Stimulated activated CD4-positive, alpha-beta T cell treated with anti-CD3 and anti-CD28 coated beads, Interleukin-2, amount 100 ng/mL, for 4 hours (primary cell): ENCODE measurements around the gene MAGEB10.
"Not testable (repeated sequence)": the region's sequence is repeated elsewhere in the genome, so short reads cannot be mapped to it uniquely, and the experiment has no call there.

Experiments
- DNase-seq: peaks from one replicate; pipeline ENCODE4 v3.0.0-alpha.2; 2020; ENCODE audit warnings: low read depth

MAGEB10 gene

DNA sequence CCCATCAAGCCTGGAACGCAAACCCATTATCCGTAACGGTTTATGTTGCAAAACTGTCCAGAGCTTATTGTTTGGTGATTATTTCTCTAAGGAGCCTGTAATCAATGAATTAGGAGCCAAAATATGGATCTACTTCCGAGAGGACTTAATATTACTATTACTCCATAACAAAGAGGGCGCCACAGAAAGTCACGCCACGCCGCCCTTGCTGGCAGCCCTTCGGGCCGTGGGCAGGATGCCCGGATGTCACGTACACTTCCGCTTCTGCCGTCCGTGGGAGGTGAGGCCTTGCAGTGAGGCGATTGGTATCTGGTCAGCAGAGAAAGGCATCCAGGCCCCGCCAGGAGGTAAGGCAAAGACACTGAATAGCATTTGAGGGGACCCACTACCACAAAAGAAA, at the start of gene MAGEB10:
MAGEB10 (plus strand) TSS at position 301 of the 400 bp plus-strand sequence. CDS start 13,317 bp downstream, outside the sequence.
- no peak for DNase-seq

DNA sequence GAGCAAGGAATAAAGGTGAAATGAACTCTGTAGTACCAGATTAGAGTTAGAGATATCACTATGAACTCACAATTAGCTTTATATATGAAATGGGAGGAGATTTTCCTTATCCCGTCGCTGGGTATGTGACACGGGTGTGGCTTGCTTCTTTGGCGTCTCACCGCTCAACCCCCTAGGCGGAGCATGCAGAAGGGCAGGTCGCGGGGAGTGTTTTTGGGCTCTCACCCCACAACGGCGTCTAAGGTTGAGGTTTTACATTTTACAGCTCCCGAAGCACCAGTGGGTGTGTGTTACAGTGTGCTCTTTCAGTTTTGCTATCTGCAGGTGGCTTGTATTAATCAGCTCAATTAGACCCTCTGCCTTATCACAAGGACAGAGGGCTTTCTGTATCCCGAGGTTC, 42.1 kb upstream of the MAGEB10 start:
- no peak for DNase-seq

DNA sequence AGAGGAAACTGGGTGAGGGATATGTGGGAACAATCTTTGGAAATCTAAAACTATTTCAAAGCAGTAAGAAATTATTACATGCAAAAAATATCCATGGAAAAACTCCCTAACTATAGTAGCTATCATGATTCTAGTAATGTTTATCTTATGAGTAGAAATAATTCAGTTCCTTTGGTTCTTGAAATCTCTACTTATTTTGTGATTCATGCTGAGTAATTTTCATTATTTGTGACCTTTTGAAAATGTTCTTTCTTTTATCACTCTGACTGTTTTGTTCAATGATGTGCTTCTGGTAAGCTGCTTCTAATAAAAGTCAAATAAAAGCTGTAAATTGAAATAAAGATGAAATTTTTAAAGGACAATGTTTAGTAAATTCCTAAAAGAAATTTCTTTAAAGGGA, 40.4 kb upstream of the MAGEB10 start:
- DNase-seq, result no peak

- DNase-seq, result no peak
These were observed 31.8 kb upstream of the MAGEB10 start for GRCh38 chrX:27775984-27776383.

DNA sequence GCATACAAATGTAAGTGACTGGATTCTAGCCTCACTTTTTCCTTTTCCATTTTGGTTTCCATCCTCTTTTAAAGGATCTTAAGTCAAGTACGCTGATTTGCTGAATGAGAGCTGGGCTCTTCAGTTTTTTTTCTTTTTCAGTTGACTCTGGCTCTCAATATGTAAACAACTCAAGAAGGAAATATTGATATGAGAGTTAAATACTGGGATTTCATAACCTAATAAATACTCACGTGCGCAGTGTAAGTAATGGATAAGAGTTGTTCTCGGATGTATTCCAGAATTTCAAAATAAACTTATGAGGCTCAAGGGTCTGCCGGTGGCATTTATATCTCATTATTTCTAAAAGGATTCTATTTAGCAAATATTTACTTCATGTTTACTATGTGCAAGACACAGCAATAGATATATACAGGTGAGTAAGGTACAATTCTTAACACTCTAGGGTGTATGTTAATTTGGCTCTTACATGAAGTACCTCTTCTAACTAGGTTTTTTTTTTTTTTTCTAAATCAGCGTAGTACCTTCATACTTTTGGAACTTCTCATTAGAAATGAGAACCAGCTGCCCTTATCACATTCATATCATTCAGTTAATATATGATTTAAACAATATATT, 11.0 kb upstream of the MAGEB10 start:
- DNase-seq, result no peak

DNA sequence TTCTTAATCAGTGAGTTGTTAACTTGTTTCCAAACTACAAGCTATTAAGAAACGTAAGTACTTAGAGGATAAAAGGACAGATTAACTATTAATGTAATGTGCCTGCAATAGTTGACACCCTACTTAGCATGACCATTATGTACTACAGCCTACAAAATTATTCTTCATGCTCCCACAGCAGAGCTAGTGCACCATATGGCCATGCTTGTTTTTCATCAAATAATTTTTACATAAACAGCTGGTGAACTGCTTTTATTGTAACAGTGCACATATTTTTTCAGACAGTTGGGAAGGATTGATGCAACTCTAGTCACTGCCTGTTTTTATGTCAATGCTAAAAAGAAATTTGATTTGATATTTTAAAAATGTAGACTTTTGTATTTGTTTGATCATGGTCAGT, 10.2 kb upstream of the MAGEB10 start:
- no peak for DNase-seq

- no peak for DNase-seq
These were observed 436 bp downstream of the MAGEB10 start for GRCh38 chrX:27808226-27808625.

GRCh38 chrX:27808991-27809859, 1.4 kb downstream of the MAGEB10 start:
- not testable (repeated sequence) for DNase-seq

DNA sequence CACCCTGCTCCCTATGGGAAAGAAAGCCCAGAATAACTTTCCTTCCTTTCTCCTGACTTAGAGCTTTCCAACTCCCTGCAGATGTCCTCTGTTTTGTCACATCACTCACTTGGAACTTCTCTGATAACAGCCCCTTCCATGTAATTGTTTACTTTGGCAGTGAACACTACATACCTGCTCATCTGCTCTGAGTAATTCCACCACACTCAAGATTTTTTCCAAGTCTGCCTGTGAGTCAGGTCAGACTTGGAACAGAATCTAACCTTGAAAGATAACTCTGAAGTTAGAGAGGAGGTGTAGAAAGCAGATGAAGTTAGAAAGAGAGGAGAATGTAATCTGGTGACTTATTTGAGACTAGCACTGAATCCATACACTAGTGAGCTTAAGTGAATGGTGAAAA, 7.4 kb downstream of the MAGEB10 start:
- no peak for DNase-seq

- no peak for DNase-seq
These were observed 16.0 kb downstream of the MAGEB10 start for GRCh38 chrX:27823812-27824211.

DNA sequence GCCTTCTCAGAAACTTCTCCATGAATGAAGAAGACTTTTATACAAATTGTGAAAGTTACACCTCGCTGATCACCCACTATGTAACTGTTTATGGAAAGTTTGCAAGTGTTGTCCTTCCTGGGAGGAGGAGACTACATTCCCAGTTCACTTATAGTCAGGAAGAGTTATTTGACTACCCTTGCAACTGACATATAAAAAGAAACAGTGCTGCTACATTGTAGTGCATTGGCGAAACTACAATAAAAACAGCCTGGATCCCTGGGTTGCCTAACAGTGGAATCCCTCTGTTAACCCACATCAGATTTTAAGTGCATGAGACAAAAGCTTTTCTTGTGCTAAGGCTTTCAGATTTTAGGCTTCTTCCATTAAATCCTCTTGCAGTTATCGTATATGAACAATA, 30.4 kb downstream of the MAGEB10 start:
- DNase-seq, result no peak

DNA sequence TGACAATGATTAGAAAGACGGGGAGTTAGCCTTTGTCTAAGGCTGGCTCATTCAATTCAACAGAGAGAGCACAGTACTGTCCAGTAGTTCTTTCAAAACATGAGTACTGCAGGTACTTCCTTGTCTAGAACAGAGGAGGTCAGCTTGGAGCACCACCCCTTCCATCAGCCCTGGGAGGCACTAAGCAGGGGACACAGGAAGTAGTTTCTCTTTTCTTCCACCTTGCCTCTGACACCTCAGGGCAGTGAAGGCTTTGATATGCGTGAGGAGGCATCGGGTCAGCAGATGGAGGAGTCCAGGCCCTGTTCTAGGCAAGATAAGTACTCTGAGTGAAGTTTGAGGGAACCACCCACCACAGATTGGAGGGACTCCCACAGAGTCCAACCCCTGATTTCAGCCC, 33.1 kb downstream of the MAGEB10 start:
- no peak for DNase-seq

GRCh38 chrX:27842859-27843258, 35.1 kb downstream of the MAGEB10 start:
- DNase-seq, result no peak

DNA sequence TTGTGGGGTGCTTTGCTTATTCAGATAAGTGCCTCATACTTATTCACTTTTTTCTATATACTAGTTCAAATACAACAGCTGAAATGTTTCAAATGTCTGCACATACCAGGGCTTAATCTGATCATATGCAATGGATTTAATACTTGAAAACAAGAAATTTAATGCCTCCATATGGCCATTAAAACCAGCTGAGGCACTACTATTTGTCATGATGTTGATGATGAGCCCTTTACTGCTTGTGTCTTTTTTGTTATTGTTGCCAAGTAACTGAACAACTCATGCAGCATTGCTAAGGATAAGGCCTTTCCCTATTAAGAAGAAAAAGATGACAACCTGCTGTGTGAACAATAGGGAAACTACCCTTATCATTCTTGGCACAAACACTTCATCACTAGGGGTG, 52.5 kb downstream of the MAGEB10 start:
- no peak for DNase-seq

- no peak for DNase-seq
These were observed 56.0 kb downstream of the MAGEB10 start for GRCh38 chrX:27863809-27864208.
